Measurements from ENCODE around the gene TNNC1. TPM values are rescaled to one million over a fixed set of nuclear protein-coding genes. Genes with fewer than 3 reads are reported as not detected.

The TNNC1 gene
- total and polyA plus RNA-seq, 2 donors (not counting 3 experiments of a cell fraction or from before 2014, with no cell fraction given), result 0.12 TPM; not detected in 1

GRCh38 chr3:52483081-52483480, 29.2 kb upstream of the TNNC1 start:
- H3K4me3 ChIP-seq (replicated peaks in 1 of 3; ENCODE audit: insufficient read depth in 1 of 3, low read depth in 1 of 3, low read length in 3 of 3), result no peak overlapping the region
- H4K20me1 ChIP-seq (replicated peaks; ENCODE audit: control insufficient read depth, extremely low read depth, insufficient read depth, low read length), result no peaks in the 10 kb centered on the region
- H3K4me1 ChIP-seq (ENCODE audit: control insufficient read depth, extremely low read depth, insufficient read depth, low read length), result no peaks in the 10 kb centered on the region
- no peaks in the 10 kb centered on the region for H3K9me3 ChIP-seq (replicated peaks; ENCODE audit: control insufficient read depth, insufficient read depth, low read length)
- no peak overlapping the region for H2AFZ ChIP-seq (ENCODE audit: low read depth, low read length)
- H3K27me3 ChIP-seq (ENCODE audit: control insufficient read depth in 2 of 2, insufficient read depth in 2 of 2, low read length in 2 of 2), result no peaks in the 10 kb centered on the region
- ChIA-PET CTCF (interaction anchor here (1.0 to 2.0 kb wide), 4 partner anchors 8 to 60 kb away, joined by 3 to 13 read pairs (median 7); partner anchors contain the start of gene STAB1), POLR2A (no interaction called here)
- H3K79me2 ChIP-seq (ENCODE audit: control insufficient read depth, insufficient read depth, low read length), result no peaks in the 10 kb centered on the region
- H3K9me1 ChIP-seq (replicated peaks; ENCODE audit: control insufficient read depth, extremely low read depth, insufficient read depth, low read length), result no peaks in the 10 kb centered on the region
- FAIRE-seq, result no peak
- no peak overlapping the region for H3K27ac ChIP-seq (ENCODE audit: insufficient read depth, low read depth, low read length)
- no TSS peak for BruUV-seq (replicated peaks)
- DNase-seq (ENCODE audit: low read depth, low spot score), result no peak
- H3K36me3 ChIP-seq (ENCODE audit: control insufficient read depth in 2 of 2, extremely low read depth in 1 of 2, insufficient read depth in 2 of 2, low read length in 2 of 2), result peaks cover 16 to 82% of the 10 kb centered on the region in 2 experiments
- dilution Hi-C loops (cut with MboI; ENCODE audit: extremely low pct_ligation_motif_present, low sequenced_read_pairs) (no loop called here), intact Hi-C loops (cut with micrococcal nuclease) (no loop called here)
- TF ChIP-seq JUN (IDR thresholded peaks at IDR 0.05; ENCODE audit: borderline replicate concordance, insufficient read depth, insufficient read length, low read depth), result no peak
- TF ChIP-seq EZH2 (IDR thresholded peaks at IDR 0.05; ENCODE audit: borderline replicate concordance, low read depth, low read length, severe bottlenecking), result no peak
- no peak for TF ChIP-seq MAX (IDR thresholded peaks at IDR 0.05; ENCODE audit: insufficient read depth, insufficient read length)
- TF ChIP-seq CTCF (IDR thresholded peaks at IDR 0.05; ENCODE audit: extremely low read depth in 1 of 2, insufficient read depth in 1 of 2, low read depth in 1 of 2, low read length in 2 of 2), result no peak
- no peak for TF ChIP-seq POLR2AphosphoS5 (IDR thresholded peaks at IDR 0.05; ENCODE audit: insufficient read depth, low read depth, low read length)
- no peak for TF ChIP-seq GATA2 (IDR thresholded peaks at IDR 0.05; ENCODE audit: insufficient read depth, insufficient read length, low read depth, low read length)
- TF ChIP-seq FOS (IDR thresholded peaks at IDR 0.05; ENCODE audit: borderline replicate concordance, insufficient read depth, low read length), result no peak
- no peak for TF ChIP-seq POLR2A (IDR thresholded peaks at IDR 0.05; ENCODE audit: low read depth, low read length)
- TF ChIP-seq MYC (IDR thresholded peaks at IDR 0.05; ENCODE audit: low read depth, low read length), result no peak
- no peak overlapping the region for H3K4me2 ChIP-seq (ENCODE audit: insufficient read depth, low read length)
- H3K9ac ChIP-seq (replicated peaks; ENCODE audit: extremely low read depth, insufficient read depth, low read length), result no peak overlapping the region

Data from endothelial cell of umbilical vein (primary cell).